Measurements from ENCODE around the gene DIO2.

DIO2 gene

DNA sequence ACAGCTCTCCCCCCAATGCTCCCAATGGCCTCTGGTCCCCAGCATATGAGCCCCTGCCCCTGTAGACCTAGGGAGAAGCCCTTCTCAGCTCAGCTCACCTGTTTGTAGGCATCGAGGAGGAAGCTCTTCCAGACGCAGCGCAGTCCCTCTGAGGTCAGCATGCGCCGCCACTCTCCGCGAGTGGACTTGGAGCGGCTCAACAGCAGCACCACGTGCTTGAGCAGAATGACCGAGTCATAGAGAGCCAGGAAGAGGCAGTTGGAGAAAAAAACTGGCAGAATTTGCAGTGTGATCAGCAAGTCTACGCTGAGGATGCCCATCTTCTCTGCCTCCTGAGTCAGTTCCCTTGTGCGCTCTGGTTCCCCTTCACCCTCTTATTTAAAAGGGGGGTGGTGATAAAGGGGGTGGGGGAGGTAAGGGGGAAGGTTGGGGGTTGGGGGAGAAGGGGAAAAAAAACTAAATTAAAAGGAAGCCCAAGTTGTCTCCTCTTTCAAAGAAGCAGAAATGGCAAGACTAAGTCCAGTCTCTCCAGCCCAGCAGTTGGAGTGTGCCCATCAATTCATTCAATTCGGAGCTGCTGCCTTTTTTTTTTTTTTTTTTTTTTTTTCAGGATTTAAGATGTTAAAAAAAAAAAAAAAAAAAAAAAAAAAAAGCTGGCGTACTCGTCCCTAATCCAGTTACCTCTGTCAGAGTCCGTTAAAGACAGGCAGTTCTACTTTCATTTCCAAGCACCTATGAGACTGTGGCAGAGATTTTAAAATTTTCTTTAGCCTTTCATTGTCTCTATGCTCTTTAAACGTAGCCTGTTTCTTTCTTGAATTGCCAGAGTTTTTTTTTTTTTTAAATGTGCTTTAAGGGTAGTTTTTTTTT, at the start of gene DIO2:
Gene DIO2, minus strand, starts transcription at position 352 of the 870 bp plus-strand sequence. Its CDS starts 32 bp downstream, at position 320.
- no peak for DNase-seq (ENCODE audit: low read depth in 2 of 2)

GRCh38 chr14:80260645-80261044, 49.3 kb upstream of the DIO2 start:
- DNase-seq (ENCODE audit: low read depth in 2 of 2) = no peak

- DNase-seq (ENCODE audit: low read depth in 2 of 2) = no peak
Observed at GRCh38 chr14:80239631-80240030, 28.3 kb upstream of the DIO2 start.

GRCh38 chr14:80237143-80237542, 25.8 kb upstream of the DIO2 start:
- no peak for DNase-seq (ENCODE audit: low read depth in 2 of 2)

GRCh38 chr14:80233470-80234089, 22.3 kb upstream of the DIO2 start:
- no peak for DNase-seq (ENCODE audit: low read depth in 2 of 2)

GRCh38 chr14:80231702-80232101, 20.4 kb upstream of the DIO2 start:
- DNase-seq (ENCODE audit: low read depth in 2 of 2) = no peak

GRCh38 chr14:80223696-80224465, 12.6 kb upstream of the DIO2 start:
- no peak for DNase-seq (ENCODE audit: low read depth in 2 of 2)

DNA sequence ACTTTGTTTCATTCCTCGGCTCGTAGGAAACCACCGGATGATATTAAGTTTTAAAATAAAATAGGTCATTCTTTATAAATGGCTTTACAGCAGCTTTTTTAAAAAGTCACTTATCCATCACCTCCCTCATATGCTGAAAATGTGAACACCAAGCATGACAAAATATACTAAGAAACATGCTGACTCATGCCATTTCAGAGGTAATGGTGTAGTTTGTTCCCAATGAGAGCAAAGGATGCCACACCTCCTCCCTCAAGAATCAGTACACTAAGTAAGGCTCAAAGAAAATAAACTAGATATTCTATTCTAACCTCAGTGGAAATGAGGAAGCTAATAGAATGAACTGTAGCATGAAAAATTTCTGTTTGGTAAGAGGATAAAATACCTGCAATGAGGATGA, 5.5 kb upstream of the DIO2 start:
- no peak for DNase-seq (ENCODE audit: low read depth in 2 of 2)

DNA sequence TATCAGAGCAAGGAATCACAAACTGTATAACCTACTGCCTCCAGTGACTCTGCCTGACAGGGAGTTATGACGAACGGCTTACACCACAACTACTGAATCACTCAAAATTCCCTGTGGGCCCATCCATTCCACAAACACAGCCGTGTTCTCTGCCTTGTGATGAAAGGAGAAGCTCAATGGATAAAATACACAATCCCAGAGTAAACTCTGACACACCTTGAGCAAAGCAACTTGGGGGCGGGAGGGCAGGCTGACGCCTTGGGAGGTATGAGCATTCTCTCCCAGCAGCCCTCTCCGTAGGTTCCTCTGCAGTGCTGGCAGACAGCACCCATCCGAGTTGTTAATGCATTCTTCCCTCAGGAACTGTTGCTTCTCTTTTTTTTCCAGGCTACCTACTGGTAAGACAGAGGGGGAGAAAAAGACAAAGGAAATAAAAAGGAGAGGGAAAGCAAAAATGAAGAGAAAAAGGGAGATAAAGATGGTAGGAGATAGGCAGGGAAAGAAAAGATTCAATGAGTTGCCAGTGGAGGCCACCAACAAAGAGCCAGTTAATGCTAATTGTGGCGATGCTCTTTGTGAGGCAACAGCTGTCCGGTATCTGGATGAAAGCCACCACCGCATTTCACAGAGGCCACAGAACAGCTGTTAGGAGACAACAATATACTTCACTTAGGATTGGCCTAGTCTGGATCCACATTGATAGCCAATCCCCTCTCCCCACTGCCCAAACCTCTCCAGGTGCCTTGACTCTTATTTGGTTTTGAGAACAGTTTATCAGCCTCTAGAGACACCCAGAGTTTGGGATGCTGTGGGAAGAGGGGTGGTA, 4.7 kb upstream of the DIO2 start:
- no peak for DNase-seq (ENCODE audit: low read depth in 2 of 2)

GRCh38 chr14:80215081-80215480, 3.8 kb upstream of the DIO2 start:
- DNase-seq (ENCODE audit: low read depth in 2 of 2) = no peak

DNA sequence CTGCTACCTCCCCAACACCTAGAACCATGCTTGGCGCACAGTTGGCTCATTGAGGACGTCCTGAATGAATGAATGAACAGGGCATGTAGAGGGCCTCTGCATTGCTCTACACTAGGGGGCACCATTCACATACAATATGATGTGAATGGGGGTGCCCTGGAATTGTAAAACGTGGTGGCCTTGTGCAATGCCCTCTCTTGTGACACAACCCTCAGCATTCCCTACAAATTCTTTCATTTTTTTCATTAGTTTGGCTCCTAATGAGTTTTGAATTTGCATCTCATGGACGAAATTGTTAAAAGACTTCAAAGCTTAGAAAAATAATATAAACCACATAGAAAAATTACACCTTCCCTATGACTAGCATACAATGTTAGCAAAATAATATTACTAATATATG, 2.3 kb upstream of the DIO2 start:
- no peak for DNase-seq (ENCODE audit: low read depth in 2 of 2)

DNA sequence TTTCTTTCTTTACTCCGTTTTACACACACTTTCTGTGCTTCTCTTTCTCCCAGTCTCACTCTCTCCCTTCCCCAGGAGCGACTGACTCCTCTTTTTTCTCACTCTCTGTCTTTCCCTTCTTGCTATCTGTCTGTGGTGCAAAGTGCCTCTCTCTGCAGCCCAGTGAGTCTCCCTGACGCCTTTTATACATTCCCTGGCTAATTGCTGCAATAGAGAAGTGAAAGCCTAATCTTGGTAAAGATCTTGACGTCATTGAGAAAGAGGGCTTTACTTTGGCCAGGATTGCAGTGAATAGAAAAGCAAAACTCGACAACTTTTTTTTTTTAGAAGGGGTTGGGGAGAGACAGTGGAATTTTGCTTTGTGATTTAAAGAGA, 706 bp upstream of the DIO2 start:
- DNase-seq (ENCODE audit: low read depth in 2 of 2) = no peak

DNA sequence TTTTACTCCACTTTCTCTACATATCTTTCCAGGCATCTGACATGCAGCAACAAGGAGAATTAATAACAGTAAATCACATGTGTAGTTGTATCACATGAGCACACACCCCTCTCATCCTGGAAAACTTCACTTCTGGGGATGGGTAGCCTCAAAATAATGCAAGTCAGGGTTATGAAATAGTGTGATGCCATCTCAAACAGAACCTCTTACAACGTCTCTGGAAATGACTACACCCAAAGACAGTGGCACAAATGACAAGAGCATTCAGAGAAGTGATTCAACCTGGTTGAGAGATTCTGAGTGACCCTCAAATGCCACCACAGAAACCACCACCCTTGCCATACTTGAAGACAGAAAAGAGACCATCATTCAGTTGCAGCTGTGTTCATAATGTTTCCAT, 2.8 kb downstream of the DIO2 start:
- no peak for DNase-seq (ENCODE audit: low read depth in 2 of 2)

- no peak for DNase-seq (ENCODE audit: low read depth in 2 of 2)
Observed at GRCh38 chr14:80206351-80207080, 4.8 kb downstream of the DIO2 start.

DNA sequence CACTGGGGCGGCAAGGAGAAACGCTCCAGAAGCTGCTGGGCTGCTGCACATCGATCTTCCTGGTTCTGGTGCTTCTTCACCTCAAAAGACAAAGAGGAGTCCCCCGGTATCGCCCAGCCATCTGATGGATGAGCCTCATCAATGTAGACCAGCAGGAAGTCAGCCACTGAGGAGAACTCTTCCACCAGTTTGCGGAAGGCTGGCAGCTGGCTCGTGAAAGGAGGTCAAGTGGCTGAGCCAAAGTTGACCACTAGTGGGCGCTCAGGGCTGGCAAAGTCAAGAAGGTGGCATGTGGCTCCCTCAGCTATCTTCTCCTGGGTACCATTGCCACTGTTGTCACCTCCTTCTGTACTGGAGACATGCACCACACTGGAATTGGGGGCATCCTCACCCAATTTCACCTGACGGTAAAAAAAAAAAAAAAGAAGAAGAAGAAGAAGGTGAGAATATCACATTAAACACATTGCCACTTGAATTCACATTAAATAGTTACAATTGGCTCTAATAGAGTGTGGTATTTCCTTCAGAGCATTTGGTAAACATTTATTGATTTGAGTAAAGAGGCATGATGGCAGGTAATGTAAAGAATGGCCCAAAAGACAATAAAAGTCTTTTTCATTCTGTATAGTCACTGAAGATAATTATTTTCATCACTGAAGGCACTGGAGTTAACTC, 8.3 kb downstream of the DIO2 start:
- no peak for DNase-seq (ENCODE audit: low read depth in 2 of 2)

- DNase-seq (ENCODE audit: low read depth in 2 of 2) = no peak
Observed at GRCh38 chr14:80200093-80200492, 11.2 kb downstream of the DIO2 start.

DNA sequence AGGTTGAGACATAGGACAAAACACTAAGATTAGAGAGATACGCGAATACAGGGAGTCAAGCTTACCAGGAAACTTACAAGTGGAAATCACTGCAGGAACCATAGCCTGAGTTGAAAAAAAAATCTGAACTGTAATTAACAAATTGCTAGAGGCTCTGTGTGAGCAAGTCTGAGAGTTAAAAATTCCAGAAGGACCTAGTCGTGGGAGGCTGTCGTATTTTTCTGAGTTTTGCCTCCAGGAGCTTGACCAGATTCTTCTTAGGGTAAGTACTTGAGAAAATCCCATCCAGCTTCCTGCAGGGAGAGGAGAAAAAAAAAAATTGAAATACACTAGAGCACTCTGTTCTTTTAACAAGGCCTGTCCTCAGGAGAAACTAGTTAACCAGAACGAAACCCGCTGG, 22.7 kb downstream of the DIO2 start:
- DNase-seq (ENCODE audit: low read depth in 2 of 2) = no peak

- no peak for DNase-seq (ENCODE audit: low read depth in 2 of 2)
Observed at GRCh38 chr14:80186301-80186800, 25.0 kb downstream of the DIO2 start.

DNA sequence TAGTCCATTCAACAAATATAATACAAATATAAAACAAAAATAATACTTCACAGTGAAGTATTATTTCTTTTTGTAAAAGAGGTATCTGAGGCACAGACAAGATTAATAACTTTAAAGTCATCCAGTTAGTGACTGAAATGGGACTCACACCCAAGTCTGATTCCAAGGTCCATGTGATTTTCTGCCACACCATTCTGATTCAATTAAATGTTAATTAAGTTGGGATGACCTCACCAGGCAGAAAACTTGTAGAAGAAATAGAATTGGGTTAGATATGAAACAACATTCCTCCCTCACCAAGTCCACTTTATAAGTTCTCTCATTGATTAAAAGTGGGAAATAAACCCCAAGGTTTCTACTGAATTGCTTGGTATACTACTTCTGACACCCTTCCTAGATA, 34.4 kb downstream of the DIO2 start:
- no peak for DNase-seq (ENCODE audit: low read depth in 2 of 2)

- no peak for DNase-seq (ENCODE audit: low read depth in 2 of 2)
Observed at GRCh38 chr14:80172375-80173051, 38.8 kb downstream of the DIO2 start.
